Esophagus squamous epithelium (tissue), 4 donors: ENCODE measurements around the gene RABGAP1L.

Source experiments
- CTCF ChIP-seq, 6 experiments: fragments of 450-650 bp in 4 of 6; fragments of 200-600 bp in 2 of 6; sonication (generic) in 2 of 6; IDR thresholded peaks; one replicate each; pipeline ENCODE4 v1.5.1; 2016 to 2019; ENCODE audit warnings: antibody characterized with exemption in 6 of 6, mild to moderate bottlenecking in 4 of 6, moderate library complexity in 4 of 6
- POLR2A ChIP-seq, 4 donors: fragments of 450-650 bp; IDR thresholded peaks; one replicate each; pipeline ENCODE4 v1.6.1; 2017; ENCODE audit warnings: antibody characterized with exemption in 4 of 4, mild to moderate bottlenecking in 4 of 4, moderate library complexity in 3 of 4

GRCh38 chr1:174569240-174569639 is 409.9 kb downstream of the RABGAP1L start:
- TF ChIP-seq CTCF (IDR thresholded peaks at IDR 0.05) (no peak), POLR2A (IDR thresholded peaks at IDR 0.05) (no peak)
